Measurements from ENCODE around the gene CA7.

Gene CA7

GRCh38 chr16:66845080-66845410, 831 bp downstream of the CA7 start:
- no peak for TF ChIP-seq CTCF (conservative IDR thresholded peaks at IDR 0.05; ENCODE audit: low read length)
- H3K4me3 ChIP-seq (ENCODE audit: low read length): peak overlapping the region; percentile 20; the same call in 1 of the 2 replicates
- DNase-seq (ENCODE audit: low read depth): no peak

- TF ChIP-seq CTCF (conservative IDR thresholded peaks at IDR 0.05; ENCODE audit: low read length): no peak
- no peak for DNase-seq (ENCODE audit: low read depth)
- no peak overlapping the region for H3K4me3 ChIP-seq (ENCODE audit: low read length)
These were observed 1.6 kb downstream of the CA7 start for GRCh38 chr16:66845791-66846221.

- no peak for TF ChIP-seq CTCF (conservative IDR thresholded peaks at IDR 0.05; ENCODE audit: low read length)
- DNase-seq (ENCODE audit: low read depth): no peak
- no peak overlapping the region for H3K4me3 ChIP-seq (ENCODE audit: low read length)
These were observed 2.1 kb downstream of the CA7 start for GRCh38 chr16:66846266-66846665.

- no peak overlapping the region for H3K4me3 ChIP-seq (ENCODE audit: low read length)
- DNase-seq (ENCODE audit: low read depth): no peak
- TF ChIP-seq CTCF (conservative IDR thresholded peaks at IDR 0.05; ENCODE audit: low read length): no peak
These were observed 2.6 kb downstream of the CA7 start for GRCh38 chr16:66846831-66847230.

GRCh38 chr16:66847533-66848067, 3.4 kb downstream of the CA7 start:
- no peak for TF ChIP-seq CTCF (conservative IDR thresholded peaks at IDR 0.05; ENCODE audit: low read length)
- H3K4me3 ChIP-seq (ENCODE audit: low read length): no peak overlapping the region
- DNase-seq (ENCODE audit: low read depth): no peak

GRCh38 chr16:66848172-66848571, 4.0 kb downstream of the CA7 start:
- TF ChIP-seq CTCF (conservative IDR thresholded peaks at IDR 0.05; ENCODE audit: low read length): no peak
- H3K4me3 ChIP-seq (ENCODE audit: low read length): no peak overlapping the region
- DNase-seq (ENCODE audit: low read depth): no peak

GRCh38 chr16:66849021-66849420, 4.8 kb downstream of the CA7 start:
- no peak overlapping the region for H3K4me3 ChIP-seq (ENCODE audit: low read length)
- no peak for DNase-seq (ENCODE audit: low read depth)
- TF ChIP-seq CTCF (conservative IDR thresholded peaks at IDR 0.05; ENCODE audit: low read length): no peak
